ENCODE measurements around the gene CHAC1. TPM values are rescaled to one million over a fixed set of nuclear protein-coding genes. Genes with fewer than 3 reads are reported as not detected.

CHAC1 gene
- total RNA-seq, 1 donor = 30.0 TPM

DNA sequence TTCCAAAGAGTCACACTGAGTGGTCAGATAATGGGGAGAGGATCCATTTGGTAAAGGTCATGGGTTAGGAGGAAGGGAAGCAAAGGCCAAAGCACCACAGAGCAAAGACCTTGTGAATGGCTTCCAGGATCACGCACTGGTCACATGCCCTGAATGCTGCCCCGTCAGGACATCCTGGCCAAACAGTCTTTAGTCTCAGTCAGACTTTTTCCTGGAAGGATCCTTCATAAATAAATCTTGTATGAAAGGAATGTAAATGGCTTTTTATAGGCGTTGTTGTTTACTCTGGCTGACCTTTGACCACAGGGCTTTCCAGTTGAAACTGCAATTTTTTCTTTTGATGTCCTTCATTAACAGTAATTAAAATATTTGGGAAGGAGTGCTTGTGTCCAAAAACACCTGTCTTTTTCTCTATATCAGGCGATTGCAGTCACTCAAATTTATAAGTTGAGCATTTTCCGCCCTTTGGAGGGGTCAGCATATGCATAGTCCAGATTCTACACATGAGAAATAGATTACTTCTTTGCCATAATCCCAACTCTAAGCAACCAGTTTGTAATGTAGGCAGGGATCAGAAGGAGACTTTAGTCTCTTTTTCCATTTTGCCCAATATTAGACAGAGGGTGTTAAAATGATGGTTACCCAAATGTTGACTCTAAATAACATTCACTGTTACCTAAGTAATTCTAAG lies 48.4 kb downstream of the CHAC1 start:
- H3K27me3 ChIP-seq (ENCODE audit: insufficient read depth, low read length) = no peaks in the 10 kb centered on the region
- H3K79me2 ChIP-seq (ENCODE audit: insufficient read depth, low read length) = no peaks in the 10 kb centered on the region
- no peak overlapping the region for H3K4me3 ChIP-seq (ENCODE audit: insufficient read depth, low read length)
- peaks cover 41% of the 10 kb centered on the region for H3K36me3 ChIP-seq (ENCODE audit: insufficient read depth, low read length)
- H3K4me2 ChIP-seq (ENCODE audit: insufficient read depth, low read length) = no peak overlapping the region
- no peaks in the 10 kb centered on the region for H3K9me3 ChIP-seq (ENCODE audit: low read depth, low read length)
- TF ChIP-seq, protein P1, sequence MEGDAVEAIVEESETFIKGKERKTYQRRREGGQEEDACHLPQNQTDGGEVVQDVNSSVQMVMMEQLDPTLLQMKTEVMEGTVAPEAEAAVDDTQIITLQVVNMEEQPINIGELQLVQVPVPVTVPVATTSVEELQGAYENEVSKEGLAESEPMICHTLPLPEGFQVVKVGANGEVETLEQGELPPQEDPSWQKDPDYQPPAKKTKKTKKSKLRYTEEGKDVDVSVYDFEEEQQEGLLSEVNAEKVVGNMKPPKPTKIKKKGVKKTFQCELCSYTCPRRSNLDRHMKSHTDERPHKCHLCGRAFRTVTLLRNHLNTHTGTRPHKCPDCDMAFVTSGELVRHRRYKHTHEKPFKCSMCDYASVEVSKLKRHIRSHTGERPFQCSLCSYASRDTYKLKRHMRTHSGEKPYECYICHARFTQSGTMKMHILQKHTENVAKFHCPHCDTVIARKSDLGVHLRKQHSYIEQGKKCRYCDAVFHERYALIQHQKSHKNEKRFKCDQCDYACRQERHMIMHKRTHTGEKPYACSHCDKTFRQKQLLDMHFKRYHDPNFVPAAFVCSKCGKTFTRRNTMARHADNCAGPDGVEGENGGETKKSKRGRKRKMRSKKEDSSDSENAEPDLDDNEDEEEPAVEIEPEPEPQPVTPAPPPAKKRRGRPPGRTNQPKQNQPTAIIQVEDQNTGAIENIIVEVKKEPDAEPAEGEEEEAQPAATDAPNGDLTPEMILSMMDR (IDR thresholded peaks at IDR 0.05; ENCODE audit: extremely low read depth, low read depth, low read length) = no peak
- no peaks in the 10 kb centered on the region for H3K4me1 ChIP-seq (ENCODE audit: insufficient read depth, low read length)
- H2AFZ ChIP-seq (ENCODE audit: low read length) = no peak overlapping the region
- no peak for DNase-seq (ENCODE audit: insufficient read length, low spot score, missing footprints)
- peak overlapping the region; percentile 19 for H3K27ac ChIP-seq (ENCODE audit: low read depth, low read length)
- no peaks in the 10 kb centered on the region for H4K20me1 ChIP-seq (ENCODE audit: insufficient read depth, low read length)

DNA sequence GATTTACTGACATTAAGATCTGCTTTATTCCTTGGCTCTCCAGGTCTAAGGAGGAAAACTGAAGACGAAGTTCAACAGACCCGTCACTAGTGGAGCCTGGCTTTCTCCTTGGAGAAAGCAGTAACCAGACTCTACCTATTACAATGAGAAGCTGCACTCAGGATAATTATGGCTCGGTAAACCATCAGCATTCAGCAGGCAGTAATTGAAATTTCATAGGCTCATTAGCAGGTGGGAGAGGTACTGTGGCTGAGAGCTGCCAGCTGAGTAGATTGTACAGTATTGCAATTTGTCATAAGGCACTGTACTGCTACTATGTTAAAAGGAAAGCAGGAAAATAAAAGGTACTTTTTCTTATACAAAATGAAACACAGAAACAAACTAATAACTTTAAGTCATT lies 51.2 kb downstream of the CHAC1 start:
- peaks cover 27% of the 10 kb centered on the region for H3K36me3 ChIP-seq (ENCODE audit: insufficient read depth, low read length)
- H3K27ac ChIP-seq (ENCODE audit: low read depth, low read length) = no peak overlapping the region
- no peak overlapping the region for H3K4me3 ChIP-seq (ENCODE audit: insufficient read depth, low read length)
- DNase-seq (ENCODE audit: insufficient read length, low spot score, missing footprints) = no peak
- no peaks in the 10 kb centered on the region for H3K27me3 ChIP-seq (ENCODE audit: insufficient read depth, low read length)
- no peak overlapping the region for H3K4me2 ChIP-seq (ENCODE audit: insufficient read depth, low read length)
- no peak overlapping the region for H2AFZ ChIP-seq (ENCODE audit: low read length)
- no peaks in the 10 kb centered on the region for H3K9me3 ChIP-seq (ENCODE audit: low read depth, low read length)
- no peaks in the 10 kb centered on the region for H3K79me2 ChIP-seq (ENCODE audit: insufficient read depth, low read length)
- TF ChIP-seq, protein P1 (IDR thresholded peaks at IDR 0.05; ENCODE audit: extremely low read depth, low read depth, low read length) = no peak
- H3K4me1 ChIP-seq (ENCODE audit: insufficient read depth, low read length) = no peaks in the 10 kb centered on the region
- no peaks in the 10 kb centered on the region for H4K20me1 ChIP-seq (ENCODE audit: insufficient read depth, low read length)

Small RNA genes lying within 50 kb of the gene (small RNA-seq; reads per million reads assigned to genes)
- not detected for gene ISCA1P4

Other genes starting within 250 kb of the CHAC1 start
- gene RMDN3, start 198.2 kb upstream of the CHAC1 start, total RNA-seq = 18.6 and 19.9 TPM in 2 replicates
- 4.4 and 4.7 TPM in 2 replicates for gene GCHFR, start 189.4 kb upstream of the CHAC1 start, total RNA-seq
- gene C15orf62, start 183.5 kb upstream of the CHAC1 start, total RNA-seq = under 0.01 and 0.29 TPM in 2 replicates
- 17.4 and 18.0 TPM in 2 replicates for gene ZFYVE19, start 146.4 kb upstream of the CHAC1 start, total RNA-seq
- gene DNAJC17, start 146.0 kb upstream of the CHAC1 start, total RNA-seq = 14.8 and 15.6 TPM in 2 replicates
- gene PPP1R14D, start 124.8 kb upstream of the CHAC1 start, total RNA-seq = not detected in 2 replicates
- gene SPINT1, start 109.4 kb upstream of the CHAC1 start, total RNA-seq = 0.72 and 0.88 TPM in 2 replicates
- gene RHOV, start 79.2 kb upstream of the CHAC1 start, total RNA-seq = 0.36 TPM in 1 of 2 replicates, not detected in the other
- gene VPS18, start 59.0 kb upstream of the CHAC1 start, total RNA-seq = 55.4 and 60.8 TPM in 2 replicates
- not detected in 2 replicates for gene DLL4, start 24.1 kb upstream of the CHAC1 start, total RNA-seq
- 23.5 and 28.0 TPM in 2 replicates for gene INO80, start 162.8 kb downstream of the CHAC1 start, total RNA-seq

All from osteoblast (primary cell).